ENCODE data around the gene EI24. TPM values are rescaled to one million over a fixed set of nuclear protein-coding genes. Genes with fewer than 3 reads are reported as not detected.
"Not testable (repeated sequence)": the region's sequence is repeated elsewhere in the genome, so short reads cannot be mapped to it uniquely, and the experiment has no call there.

Gene EI24
- 10 to 100 TPM; 45.8 to 46.2 TPM for total RNA-seq

DNA sequence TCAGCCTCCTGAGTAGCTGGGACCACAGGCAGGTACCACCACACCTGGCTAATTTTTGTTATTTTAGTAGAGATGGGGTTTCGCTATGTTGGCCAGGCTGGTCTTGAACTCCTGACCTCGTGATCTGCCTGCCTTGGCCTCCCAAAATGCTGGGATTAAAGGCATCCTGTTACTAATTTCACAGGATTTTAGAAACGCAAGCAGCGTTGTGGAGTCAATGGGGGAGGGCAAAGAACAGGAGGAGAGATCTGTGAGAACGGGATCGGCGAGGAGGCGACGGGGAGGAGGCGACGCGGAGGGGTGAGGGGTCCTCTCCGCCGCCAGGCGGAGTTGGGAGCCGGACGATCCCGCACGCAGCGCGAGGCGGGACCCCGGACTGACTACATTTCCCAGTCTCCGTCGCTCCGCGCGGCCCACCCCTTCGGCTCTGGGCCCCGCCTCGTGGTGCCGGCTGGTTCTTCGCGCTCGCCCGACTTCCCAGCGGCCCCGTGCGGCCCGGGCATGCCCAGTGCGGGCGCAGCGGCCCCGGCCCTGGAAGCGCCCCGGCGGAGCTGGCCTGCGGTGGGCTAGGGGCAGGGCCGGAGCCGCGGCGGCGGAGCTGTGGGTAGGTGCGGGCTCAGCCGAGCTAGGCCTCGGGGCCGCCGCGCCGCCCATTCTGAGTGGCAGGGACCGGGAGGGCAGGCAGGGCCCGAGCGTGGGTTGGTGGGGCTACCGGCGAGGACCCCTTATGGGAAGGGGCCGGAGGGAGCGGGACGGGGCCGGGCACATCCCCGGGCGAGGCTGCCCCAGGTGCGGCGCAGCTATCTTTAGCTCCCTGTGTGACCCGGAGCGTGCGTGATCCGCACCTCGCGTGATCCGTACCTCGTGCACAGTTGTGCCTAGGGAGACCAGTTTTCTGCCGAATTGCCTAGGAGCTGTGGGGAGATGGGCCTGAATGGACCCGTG, at the start of gene EI24:
TSS of gene EI24 (plus strand) at position 508 of the 945 bp plus-strand sequence. CDS start 3,051 bp downstream, outside the sequence.
- ATAC-seq: peak; percentile 99
- Mint-ChIP-seq H3K27ac (peak within 1 kb of the TSS; percentile 90), H3K27me3 (ENCODE audit: low read depth) (no peaks in the 10 kb centered on the region), H3K4me3 (peak within 1 kb of the TSS; percentile 89), H3K9me3 (ENCODE audit: insufficient read depth) (no peaks in the 10 kb centered on the region), H3K4me1 (ENCODE audit: low read depth) (peaks cover 29% of the 10 kb centered on the region), H3K36me3 (ENCODE audit: low read depth) (peaks cover 23% of the 10 kb centered on the region)
- DNase-seq: peak; percentile 91
- ChIA-PET CTCF (interaction anchor here (0.8 to 2.5 kb wide), 13 partner anchors 10 to 118 kb away, joined by 3 to 25 read pairs (median 4); partner anchors contain the start of gene STT3A), POLR2A (interaction anchor here (0.7 to 4.4 kb wide), 8 partner anchors 14 to 735 kb away, joined by 3 to 29 read pairs (median 5); partner anchors contain the start of genes CHEK1, DCPS, HYLS1 and PUS3)

DNA sequence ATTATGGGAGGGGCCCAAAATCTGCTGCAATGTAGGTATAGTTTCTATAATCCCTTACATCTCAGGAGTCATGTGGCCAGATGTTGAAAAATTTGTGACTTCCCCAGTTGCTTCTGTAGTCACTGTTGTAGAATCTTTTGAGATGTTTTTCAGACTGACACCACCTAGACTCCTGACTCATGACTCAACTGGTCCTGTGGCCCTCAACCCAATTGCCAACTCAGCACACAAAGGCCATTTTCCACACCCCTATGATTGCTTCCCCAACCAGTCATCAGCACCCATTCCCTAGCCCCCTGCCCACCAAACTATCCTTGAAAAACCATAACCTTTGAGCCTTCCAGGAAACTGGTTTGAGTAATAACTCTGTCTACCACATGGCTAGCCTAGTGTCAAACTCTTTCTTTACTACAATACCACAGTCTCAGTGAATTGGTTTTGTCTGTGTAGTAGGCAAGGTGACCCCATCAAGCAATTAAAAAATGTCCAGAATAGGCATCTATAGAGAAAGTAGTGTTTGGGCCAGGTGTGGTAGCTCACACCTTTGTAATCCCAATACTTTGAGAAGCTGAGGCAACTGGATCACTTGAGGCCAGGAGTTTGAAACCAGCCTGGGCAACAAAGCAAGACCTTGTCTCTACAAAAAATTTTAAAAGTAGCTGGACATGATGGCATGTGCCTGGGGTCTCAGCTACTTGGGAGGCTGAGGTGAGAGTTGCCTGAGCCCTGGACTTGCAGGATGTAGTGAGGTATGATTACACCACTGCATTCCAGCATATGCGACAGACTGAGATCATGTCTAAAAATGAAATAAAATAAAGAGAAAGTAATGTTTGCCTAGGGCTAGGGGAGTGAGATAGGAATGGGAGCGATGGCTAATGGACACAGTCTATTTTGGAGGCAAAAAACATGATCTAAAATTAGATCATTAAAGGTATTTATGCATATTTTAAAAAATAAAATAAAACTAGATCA, 49.1 kb upstream of the EI24 start:
- ChIA-PET CTCF (no interaction called here), POLR2A (no interaction called here)
- H3K27ac Mint-ChIP-seq: no peak overlapping the region
- H3K9me3 Mint-ChIP-seq (ENCODE audit: insufficient read depth): no peaks in the 10 kb centered on the region
- H3K4me1 Mint-ChIP-seq (ENCODE audit: low read depth): peaks cover 27% of the 10 kb centered on the region
- H3K36me3 Mint-ChIP-seq (ENCODE audit: low read depth): peaks cover 11% of the 10 kb centered on the region
- H3K4me3 Mint-ChIP-seq: no peak overlapping the region
- ATAC-seq (no peak), DNase-seq (no peak)
- no peaks in the 10 kb centered on the region for H3K27me3 Mint-ChIP-seq (ENCODE audit: low read depth)

DNA sequence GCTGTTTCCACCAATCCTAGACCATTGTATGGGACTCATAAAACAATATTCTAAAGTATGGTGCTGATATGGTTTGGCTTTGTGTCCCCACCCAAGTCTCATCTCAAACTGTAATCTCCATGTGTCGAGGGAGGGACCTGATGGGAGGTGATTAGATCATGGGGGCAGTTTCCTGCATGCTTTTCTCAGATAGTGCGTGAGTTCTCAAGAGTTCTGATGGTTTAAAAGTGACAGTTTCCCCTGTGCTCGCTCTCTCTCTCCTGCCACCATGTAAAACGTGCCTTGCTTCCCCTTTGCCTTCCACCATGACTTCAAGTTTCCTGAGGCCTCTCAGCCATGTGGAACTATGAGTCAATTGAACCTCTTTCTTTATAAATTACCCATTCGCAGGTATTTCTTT, 44.0 kb upstream of the EI24 start:
- DNase-seq: no peak
- Mint-ChIP-seq H3K27ac (no peak overlapping the region), H3K9me3 (ENCODE audit: insufficient read depth) (peaks cover 4% of the 10 kb centered on the region), H3K4me1 (ENCODE audit: low read depth) (peaks cover 2% of the 10 kb centered on the region), H3K27me3 (ENCODE audit: low read depth) (no peaks in the 10 kb centered on the region), H3K36me3 (ENCODE audit: low read depth) (peaks cover 4% of the 10 kb centered on the region), H3K4me3 (no peak overlapping the region)
- ChIA-PET CTCF (no interaction called here), POLR2A (no interaction called here)
- no peak for ATAC-seq

- no peaks in the 10 kb centered on the region for H3K4me1 Mint-ChIP-seq (ENCODE audit: low read depth)
- ATAC-seq (no peak), DNase-seq (no peak)
- POLR2A ChIA-PET: no interaction called here
- H3K36me3 Mint-ChIP-seq (ENCODE audit: low read depth): no peaks in the 10 kb centered on the region
- H3K27me3 Mint-ChIP-seq (ENCODE audit: low read depth): peaks cover 3% of the 10 kb centered on the region
- no peaks in the 10 kb centered on the region for H3K9me3 Mint-ChIP-seq (ENCODE audit: insufficient read depth)
- no peak overlapping the region for H3K4me3 Mint-ChIP-seq
- CTCF ChIA-PET: no interaction called here
- no peak overlapping the region for H3K27ac Mint-ChIP-seq
Measured at GRCh38 chr11:125532668-125533067, 36.6 kb upstream of the EI24 start.

DNA sequence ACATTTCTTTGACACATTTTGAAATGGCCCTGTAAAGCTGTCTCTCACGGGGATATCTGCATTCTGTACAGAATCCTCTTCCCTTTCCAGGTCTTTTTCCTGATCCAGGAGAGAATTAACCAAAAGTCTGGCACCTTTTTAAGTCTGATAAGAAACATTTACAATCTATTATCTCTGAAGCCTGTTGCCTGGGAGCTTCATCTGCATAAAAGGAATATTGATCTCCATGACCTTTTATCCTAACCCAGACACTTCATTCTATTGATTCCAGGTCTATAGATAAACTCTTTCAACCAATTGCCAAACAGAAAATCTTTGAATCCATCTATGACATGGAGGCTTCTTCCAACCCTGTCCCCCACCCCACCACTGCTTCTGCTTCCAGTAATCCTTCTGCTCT, 33.7 kb upstream of the EI24 start:
- ChIA-PET POLR2A (no interaction called here), CTCF (no interaction called here)
- no peaks in the 10 kb centered on the region for H3K9me3 Mint-ChIP-seq (ENCODE audit: insufficient read depth)
- H3K4me3 Mint-ChIP-seq: no peak overlapping the region
- DNase-seq: no peak
- ATAC-seq: no peak
- H3K4me1 Mint-ChIP-seq (ENCODE audit: low read depth): no peaks in the 10 kb centered on the region
- peaks cover 3% of the 10 kb centered on the region for H3K27me3 Mint-ChIP-seq (ENCODE audit: low read depth)
- no peak overlapping the region for H3K27ac Mint-ChIP-seq
- no peaks in the 10 kb centered on the region for H3K36me3 Mint-ChIP-seq (ENCODE audit: low read depth)

DNA sequence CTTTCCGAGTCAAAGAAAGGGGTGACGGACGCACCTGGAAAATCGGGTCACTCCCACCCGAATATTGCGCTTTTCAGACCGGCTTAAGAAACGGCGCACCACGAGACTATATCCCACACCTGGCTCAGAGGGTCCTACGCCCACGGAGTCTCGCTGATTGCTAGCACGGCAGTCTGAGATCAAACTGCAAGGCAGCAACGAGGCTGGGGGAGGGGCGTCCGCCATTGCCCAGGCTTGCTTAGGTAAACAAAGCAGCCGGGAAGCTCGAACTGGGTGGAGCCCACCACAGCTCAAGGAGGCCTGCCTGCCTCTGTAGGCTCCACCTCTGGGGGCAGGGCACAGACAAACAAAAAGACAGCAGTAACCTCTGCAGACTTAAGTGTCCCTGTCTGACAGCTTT, 32.4 kb upstream of the EI24 start:
- CTCF ChIA-PET; H3K27ac Mint-ChIP-seq; H3K9me3 Mint-ChIP-seq (ENCODE audit: insufficient read depth); H3K27me3 Mint-ChIP-seq (ENCODE audit: low read depth); H3K4me1 Mint-ChIP-seq (ENCODE audit: low read depth); H3K36me3 Mint-ChIP-seq (ENCODE audit: low read depth); ATAC-seq; POLR2A ChIA-PET; DNase-seq; H3K4me3 Mint-ChIP-seq: not testable (repeated sequence)

DNA sequence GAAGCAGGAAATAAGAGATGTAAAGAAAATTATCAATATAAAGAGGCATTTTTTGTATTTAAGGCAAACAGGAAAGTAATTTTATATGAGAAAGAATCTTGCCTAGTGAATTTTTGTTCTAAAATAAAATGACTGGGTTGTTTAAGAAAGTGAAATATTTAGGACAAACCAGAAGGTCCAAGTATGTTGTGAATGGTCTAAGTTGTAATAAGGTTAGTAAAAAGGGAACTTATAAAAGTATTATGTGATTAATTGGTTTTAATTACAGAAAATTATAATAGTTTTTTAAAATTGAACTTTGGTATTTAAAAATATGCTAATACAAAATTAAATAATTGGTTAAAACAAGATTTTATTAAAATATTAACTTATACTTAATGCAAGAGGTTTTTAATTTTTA, 26.6 kb upstream of the EI24 start:
- ChIA-PET CTCF (no interaction called here), POLR2A (no interaction called here)
- Mint-ChIP-seq H3K9me3 (ENCODE audit: insufficient read depth) (peaks cover 5% of the 10 kb centered on the region), H3K4me1 (ENCODE audit: low read depth) (no peaks in the 10 kb centered on the region), H3K36me3 (ENCODE audit: low read depth) (peaks cover 3% of the 10 kb centered on the region), H3K4me3 (no peak overlapping the region), H3K27ac (no peak overlapping the region), H3K27me3 (ENCODE audit: low read depth) (no peaks in the 10 kb centered on the region)
- DNase-seq (no peak), ATAC-seq (no peak)

- Mint-ChIP-seq H3K9me3 (ENCODE audit: insufficient read depth) (peaks cover 18% of the 10 kb centered on the region), H3K27ac (no peak overlapping the region), H3K4me1 (ENCODE audit: low read depth) (no peaks in the 10 kb centered on the region), H3K36me3 (ENCODE audit: low read depth) (peaks cover 8% of the 10 kb centered on the region), H3K4me3 (no peak overlapping the region), H3K27me3 (ENCODE audit: low read depth) (no peaks in the 10 kb centered on the region)
- DNase-seq (no peak), ATAC-seq (no peak)
- CTCF ChIA-PET: no interaction called here
- POLR2A ChIA-PET: no interaction called here
Measured at GRCh38 chr11:125550780-125551179, 18.5 kb upstream of the EI24 start.

- ChIA-PET POLR2A (interaction anchor here (0.6 kb wide), 1 partner anchor 63 kb away, joined by 3 read pairs; no protein-coding TSS in a partner anchor), CTCF (no interaction called here)
- H3K4me3 Mint-ChIP-seq: no peak overlapping the region
- H3K36me3 Mint-ChIP-seq (ENCODE audit: low read depth): peaks cover 8% of the 10 kb centered on the region
- peaks cover 18% of the 10 kb centered on the region for H3K9me3 Mint-ChIP-seq (ENCODE audit: insufficient read depth)
- no peak for DNase-seq
- ATAC-seq: no peak
- no peak overlapping the region for H3K27ac Mint-ChIP-seq
- H3K4me1 Mint-ChIP-seq (ENCODE audit: low read depth): no peaks in the 10 kb centered on the region
- no peaks in the 10 kb centered on the region for H3K27me3 Mint-ChIP-seq (ENCODE audit: low read depth)
Measured at GRCh38 chr11:125551835-125552342, 17.4 kb upstream of the EI24 start.

- H3K36me3 Mint-ChIP-seq (ENCODE audit: low read depth): peaks cover 8% of the 10 kb centered on the region
- no peak overlapping the region for H3K4me3 Mint-ChIP-seq
- CTCF ChIA-PET: no interaction called here
- POLR2A ChIA-PET: no interaction called here
- peaks cover 2% of the 10 kb centered on the region for H3K27me3 Mint-ChIP-seq (ENCODE audit: low read depth)
- H3K9me3 Mint-ChIP-seq (ENCODE audit: insufficient read depth): peaks cover 18% of the 10 kb centered on the region
- ATAC-seq (no peak), DNase-seq (no peak)
- H3K27ac Mint-ChIP-seq: no peak overlapping the region
- no peaks in the 10 kb centered on the region for H3K4me1 Mint-ChIP-seq (ENCODE audit: low read depth)
Measured at GRCh38 chr11:125552927-125553326, 16.4 kb upstream of the EI24 start.

DNA sequence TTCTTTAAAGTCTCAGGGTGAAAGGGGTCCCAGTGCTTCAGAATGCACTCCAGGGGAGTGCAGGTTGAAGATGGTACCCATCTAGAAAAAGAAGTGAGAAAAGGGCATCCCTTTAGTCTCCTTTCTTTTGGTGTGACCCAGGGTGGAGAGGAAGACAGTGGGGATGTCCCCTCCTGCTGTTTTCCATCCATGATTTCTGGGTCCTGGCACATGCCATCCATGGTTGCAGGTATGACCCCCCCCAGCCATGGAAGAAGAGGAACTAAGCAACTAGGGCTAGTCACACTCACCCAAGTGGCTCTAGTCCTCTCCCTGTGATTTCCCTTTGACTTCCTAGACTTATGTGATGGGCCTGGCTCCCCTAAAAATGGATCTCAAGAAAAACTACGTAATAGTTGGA, 15.9 kb upstream of the EI24 start:
- H3K36me3 Mint-ChIP-seq (ENCODE audit: low read depth): peaks cover 8% of the 10 kb centered on the region
- DNase-seq (no peak), ATAC-seq (no peak)
- no peaks in the 10 kb centered on the region for H3K4me1 Mint-ChIP-seq (ENCODE audit: low read depth)
- ChIA-PET CTCF (no interaction called here), POLR2A (no interaction called here)
- no peak overlapping the region for H3K4me3 Mint-ChIP-seq
- peaks cover 2% of the 10 kb centered on the region for H3K27me3 Mint-ChIP-seq (ENCODE audit: low read depth)
- peaks cover 18% of the 10 kb centered on the region for H3K9me3 Mint-ChIP-seq (ENCODE audit: insufficient read depth)
- no peak overlapping the region for H3K27ac Mint-ChIP-seq
